COR-L47 (cell line): ENCODE data around the gene CCM2L.

ENCODE experiments used
- DNase-seq: peaks from one replicate; lab custom pipeline; 2025; lab: John Stamatoyannopoulos, UW

The CCM2L gene

DNA sequence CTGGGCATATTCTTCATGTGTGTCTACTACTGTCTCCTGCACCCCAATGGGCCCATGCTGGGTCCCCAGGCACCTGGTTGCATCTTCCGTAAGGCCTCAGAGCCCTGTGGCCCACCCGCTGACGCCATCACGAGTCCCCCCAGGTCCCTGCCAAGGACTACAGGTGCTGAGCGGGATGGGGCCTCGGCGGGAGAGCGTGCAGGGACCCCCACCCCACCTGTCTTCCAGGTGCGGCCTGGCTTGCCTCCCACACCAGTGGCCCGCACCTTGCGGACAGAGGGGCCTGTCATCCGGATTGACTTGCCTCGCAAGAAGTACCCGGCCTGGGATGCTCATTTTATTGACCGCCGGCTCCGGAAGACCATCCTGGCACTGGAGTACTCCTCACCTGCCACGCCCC, 13.2 kb upstream of the CCM2L start:
- no peak for DNase-seq

DNA sequence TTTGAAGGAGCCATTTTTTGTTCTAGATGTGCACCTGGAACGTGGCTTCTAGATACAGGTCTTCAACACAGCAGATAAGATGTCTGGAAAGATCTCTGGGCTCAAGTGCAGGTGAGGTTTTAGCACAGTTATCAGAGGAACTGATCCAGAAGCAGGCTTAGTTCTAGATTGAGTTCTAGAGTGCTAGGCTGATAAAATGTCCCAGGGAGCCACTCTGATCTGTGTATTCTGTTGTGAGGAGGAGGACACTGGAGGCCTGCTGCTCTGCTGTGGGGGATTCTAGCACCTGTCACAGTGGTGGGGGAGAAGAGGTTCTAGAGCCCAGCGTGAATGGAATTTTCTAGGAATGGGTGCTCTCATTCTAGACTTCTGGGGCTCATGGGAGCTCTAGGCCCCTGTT, 12.0 kb upstream of the CCM2L start:
- DNase-seq, result no peak

DNA sequence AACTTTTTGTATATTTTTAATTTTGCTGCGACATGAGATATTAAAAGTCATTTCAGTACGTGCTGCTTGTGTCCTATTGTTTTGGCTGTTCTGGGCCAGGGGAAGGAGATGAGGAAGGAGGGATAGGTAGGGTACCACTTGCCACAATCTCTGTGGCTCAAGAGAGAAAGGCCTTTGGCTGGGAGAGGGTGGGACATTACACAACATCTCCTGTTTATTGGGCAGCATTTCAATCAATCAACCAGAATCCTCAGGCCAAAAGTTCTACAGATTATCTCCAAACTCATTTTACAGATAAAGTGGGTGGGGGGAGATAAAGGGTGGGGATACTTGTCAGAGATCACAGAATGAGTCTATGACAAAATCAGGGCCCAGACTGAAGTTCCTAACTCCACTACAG, 6.9 kb upstream of the CCM2L start:
- no peak for DNase-seq

DNA sequence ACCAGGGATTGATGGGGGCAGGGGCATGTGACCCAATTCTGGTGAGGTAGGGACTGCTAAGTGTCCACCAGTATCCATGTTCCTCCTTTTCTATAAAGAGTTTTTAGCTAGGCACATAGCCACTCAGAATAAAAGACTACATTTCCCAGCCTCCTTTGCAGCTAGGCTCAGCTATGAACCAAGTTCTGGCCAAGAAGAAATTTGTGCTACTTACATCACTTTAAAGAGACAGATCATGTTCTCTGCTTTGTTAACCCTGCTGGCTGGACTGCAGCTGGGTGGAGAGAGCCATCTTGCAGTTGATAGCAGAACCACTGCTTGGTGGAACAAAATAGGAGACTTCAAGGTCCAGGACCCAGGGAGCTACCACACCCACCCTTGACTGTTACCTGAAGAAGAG, 5.3 kb upstream of the CCM2L start:
- no peak for DNase-seq

DNA sequence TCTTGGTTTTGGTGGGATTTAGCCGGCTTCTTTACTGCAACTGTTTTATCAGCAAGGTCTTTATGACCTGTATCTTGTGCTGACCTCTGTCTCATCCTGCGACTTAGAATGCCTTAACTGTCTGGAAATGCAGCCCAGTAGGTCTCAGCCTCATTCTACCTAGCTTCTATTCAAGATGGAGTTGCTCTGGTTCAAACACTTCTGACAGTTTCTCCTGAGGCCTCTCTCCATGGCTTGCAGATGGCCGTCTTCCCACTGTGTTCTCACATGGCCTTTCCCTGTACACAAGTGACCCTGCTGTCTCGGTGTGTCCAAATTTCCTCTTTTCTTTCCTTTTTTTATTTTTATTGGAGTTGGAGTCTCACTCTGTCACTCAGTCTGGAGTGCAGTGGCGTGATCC, 4.2 kb upstream of the CCM2L start:
- DNase-seq, result no peak

DNA sequence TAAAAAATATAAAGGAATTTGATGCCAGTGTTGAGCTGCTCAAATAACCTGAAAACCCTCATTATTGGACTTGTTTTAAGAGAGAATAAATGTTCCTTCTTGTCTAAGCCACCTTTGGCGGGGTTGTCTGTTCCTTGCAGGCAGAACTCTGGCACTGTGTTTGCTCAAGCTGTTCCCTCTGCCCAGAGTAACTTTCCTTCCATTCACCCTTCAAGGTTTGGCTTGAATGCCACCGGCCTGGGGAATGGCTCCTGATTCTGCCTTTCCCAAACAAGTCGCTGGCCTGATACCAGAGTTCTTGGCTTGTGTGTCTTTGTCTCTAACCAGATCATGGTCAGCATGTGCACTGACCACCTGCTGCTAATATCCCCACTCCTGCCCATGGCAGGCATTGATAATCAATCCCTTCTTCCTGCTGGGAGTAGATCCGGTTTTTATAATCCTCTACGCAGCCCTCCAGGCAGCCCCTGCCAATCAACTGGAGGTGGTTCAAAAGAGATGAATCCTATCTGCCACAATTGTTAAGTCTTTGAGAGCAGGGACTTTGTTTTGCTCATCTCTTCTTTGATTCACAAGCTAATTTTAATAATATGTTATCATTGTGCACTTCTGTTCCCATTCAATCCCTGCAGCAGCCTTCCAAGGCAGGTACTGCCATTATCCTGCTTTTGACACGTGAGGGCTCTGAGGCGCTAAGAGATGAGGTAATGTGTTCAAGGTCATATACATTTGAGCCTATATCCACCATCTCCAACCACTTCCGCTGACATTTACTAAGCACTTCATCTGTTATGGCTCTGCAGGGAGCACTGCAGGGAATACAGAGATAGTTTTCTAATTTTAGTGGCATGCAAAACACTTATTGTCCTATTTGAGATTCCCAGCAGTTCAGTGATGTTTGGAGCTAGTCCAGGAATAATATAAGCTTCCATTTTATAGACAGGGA, 3.1 kb upstream of the CCM2L start:
- peak; percentile 31 for DNase-seq

DNA sequence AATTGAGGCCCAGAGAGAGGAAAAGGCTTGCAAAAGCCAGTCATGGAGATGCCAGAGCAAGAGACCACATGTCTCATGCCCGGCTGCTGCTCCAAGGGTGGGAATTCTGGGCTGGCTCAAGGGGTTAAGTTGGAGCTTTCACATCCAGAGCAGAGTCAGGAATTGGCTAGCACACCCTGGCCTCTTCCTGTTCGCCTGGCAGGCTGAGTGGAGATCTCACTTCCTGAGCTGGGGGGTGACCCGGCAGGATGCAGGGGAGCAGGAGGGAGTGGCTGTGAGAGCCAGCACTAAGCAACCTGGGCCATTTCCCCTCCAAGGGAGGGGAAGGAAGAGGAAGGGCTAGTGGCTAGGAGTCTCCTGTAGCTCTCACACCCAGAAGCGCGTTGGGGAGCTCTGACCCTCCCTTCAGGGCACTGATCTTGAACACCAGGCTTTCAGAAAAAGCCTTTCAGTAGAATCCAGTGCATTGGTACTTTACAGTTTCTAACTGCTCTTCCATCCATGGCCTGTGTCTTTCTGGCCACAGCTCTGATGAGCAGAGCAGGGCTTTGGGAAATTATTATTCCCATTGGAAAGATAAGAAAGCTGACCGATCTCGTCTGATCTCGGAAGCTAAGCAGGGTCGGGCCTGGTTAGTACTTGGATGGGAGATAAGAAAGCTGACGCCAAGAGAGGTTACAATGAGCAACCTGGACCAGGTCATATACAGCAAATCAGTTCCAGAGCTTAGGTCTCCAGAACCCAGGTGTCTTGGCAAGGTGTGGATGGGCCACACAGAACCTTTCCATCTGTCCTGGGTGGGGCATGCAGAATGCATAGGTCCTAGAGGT, 2.2 kb upstream of the CCM2L start:
- peak; percentile 40 for DNase-seq

DNA sequence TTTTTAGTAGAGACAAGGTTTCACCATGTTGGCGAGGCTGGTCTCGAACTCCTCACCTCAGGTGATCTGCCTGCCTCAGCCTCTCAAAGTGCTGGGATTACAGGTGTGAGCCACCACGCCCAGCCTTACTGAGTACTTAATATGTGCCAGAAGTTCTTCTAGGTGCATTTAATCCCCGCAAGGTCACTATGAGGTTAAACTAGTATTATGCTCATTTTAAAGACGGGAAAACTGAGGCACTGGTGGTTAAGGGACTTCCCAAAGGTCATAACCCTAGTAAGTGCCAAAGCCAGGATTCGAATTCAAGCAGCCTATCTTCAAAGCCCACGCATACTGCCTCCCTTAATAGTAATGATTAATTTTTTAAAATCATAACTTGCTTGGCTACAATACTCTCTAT, 674 bp upstream of the CCM2L start:
- DNase-seq, result no peak

DNA sequence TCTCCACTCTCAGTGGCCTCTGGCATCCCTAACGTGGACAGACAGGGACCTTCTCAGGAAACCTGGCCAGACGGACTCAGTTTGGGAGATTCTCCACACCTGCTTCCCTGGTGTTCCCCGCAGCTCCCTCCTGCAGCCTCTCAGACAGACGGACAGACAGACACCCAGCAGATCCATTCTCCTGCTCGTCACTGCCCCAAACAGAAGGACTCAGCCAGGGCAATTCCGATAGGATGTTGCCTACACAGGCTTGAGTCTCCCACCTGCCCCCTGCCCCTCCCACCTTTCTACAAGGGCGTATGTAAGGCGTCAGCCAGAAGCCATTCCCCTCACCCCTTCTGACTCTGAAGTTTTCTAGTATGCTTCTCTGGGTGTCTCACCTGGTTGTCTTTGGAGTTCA, 428 bp downstream of the CCM2L start:
- no peak for DNase-seq

DNA sequence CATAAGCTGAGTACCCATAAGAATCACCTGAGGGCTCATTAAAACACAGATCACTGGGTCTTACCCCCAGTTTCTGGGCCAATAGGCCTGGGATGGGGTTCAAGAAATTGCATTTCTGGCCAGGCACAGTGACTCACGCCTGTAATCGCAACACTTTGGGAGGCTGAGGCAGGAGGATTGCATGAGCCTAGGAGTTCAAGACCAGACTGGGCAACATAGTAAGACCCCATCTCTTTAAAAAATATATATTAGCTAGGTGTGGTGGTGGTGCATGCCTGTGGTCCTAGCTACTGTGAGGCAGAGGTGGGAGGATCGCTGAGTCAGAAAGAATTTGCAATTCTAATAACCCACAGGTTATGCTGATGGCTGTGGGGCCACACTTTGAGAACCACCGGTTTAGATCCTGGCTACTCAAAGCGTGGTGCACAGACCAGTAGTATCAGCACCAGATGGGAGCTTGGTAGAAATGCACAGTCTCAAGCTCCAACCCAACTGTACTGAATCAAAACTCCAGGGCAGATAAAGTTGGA, 2.0 kb downstream of the CCM2L start:
- no peak for DNase-seq

DNA sequence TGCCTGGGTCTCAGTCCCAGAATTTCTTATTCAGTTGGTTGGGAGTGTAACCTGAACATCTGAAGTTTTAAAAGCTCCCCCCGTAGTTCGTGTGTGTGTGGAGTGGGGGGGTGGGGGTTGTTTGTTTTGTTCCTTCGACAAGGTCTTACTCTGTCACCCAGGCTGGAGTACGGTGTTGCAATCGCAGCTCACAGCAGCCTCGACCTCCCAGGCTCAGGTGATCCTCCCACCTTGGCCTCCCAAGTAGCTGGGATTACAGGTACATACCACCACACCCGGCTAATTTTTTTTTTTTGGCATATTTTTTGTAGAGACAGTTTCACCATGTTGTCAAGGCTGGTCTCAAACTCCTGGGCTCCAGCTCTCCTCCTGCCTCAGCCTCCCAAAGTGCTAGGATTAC, 3.1 kb downstream of the CCM2L start:
- DNase-seq, result no peak

DNA sequence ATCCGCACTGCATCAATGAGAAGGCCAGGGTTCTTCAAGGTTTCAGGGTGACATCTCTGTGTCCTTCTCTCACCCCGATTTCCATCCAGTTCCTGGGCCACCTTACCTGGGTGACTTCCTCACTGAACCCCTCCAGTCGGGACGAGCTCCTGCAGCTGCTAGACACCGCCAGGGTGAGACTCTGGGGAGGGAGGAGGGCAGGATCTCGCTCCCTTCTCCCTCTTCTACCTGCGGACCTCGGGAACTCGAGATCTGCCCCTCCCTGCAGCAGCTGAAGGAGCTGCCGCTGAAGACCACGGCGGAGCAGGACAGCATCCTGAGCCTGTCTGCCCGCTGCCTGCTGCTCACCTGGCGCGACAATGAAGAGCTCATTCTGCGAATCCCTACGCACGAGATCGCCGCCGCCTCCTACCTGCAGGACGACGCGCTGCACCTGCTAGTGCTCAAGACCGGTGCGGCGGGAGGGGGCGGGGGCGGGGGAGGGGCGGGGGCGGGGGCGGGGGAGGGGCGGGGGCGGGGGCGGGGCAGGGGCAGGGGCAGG, 7.5 kb downstream of the CCM2L start:
- peak; percentile 93 for DNase-seq

DNA sequence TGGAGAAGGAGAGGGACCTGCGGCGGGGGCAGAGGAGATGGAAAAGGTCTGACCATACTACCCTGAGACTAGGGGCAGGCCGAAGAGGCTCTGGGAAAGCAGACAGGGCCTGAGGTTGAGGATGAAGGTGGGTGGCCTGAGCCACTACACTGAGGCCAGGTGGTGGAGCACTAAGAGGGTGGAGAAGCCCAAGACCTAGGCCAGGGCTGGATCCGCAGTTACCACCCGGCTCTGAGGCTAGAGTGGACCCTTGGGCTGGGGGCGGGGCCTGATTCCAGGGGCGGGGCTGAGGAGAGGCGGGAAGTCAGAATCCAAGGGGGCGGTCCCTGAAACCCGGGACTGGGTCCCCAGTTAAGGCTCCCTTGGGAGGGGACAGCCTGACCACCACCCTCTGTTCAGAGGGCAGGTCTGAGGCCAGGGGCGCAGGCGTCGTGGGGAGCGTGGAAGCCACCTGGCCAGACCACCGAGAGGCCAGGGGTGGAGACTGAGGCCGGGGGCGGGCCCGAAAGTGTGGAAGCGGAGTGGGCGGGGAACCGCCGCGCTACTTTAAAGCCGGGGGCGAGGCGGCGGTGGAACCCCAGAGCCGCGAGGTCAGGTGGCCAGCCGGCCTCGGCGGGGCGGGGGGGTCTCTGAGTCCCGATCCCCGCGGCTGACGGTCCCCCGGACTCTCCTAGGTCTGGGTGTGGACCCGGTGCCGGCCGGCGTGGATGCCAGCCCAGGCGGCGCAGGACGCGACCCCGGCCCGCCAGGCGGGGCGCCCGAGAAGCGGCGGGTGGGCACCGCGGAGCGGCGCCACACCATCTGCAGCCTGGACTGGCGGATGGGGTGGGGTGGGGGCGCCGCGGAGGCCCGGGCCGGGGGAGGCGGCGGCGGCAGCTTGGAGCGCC, 8.3 kb downstream of the CCM2L start:
- DNase-seq, result peak; percentile 80

DNA sequence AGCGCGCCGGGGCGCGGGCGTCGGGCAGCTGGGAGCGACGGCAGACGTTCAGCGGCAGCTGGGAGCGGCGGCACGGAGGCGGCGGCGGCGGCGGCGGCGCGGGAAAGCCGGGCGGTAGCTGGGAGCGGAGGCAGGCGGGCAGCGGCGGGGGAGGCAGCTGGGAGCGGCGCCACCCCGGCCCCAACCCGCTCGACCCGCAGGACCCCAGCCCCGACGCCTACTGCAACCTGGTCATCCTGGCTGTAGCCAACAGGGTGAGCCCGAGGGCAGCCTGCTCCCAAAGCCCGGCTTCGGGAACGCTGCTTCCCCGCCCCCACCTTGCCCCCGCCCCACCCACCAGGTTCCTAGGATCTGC, 8.9 kb downstream of the CCM2L start:
- DNase-seq, result peak; percentile 38

DNA sequence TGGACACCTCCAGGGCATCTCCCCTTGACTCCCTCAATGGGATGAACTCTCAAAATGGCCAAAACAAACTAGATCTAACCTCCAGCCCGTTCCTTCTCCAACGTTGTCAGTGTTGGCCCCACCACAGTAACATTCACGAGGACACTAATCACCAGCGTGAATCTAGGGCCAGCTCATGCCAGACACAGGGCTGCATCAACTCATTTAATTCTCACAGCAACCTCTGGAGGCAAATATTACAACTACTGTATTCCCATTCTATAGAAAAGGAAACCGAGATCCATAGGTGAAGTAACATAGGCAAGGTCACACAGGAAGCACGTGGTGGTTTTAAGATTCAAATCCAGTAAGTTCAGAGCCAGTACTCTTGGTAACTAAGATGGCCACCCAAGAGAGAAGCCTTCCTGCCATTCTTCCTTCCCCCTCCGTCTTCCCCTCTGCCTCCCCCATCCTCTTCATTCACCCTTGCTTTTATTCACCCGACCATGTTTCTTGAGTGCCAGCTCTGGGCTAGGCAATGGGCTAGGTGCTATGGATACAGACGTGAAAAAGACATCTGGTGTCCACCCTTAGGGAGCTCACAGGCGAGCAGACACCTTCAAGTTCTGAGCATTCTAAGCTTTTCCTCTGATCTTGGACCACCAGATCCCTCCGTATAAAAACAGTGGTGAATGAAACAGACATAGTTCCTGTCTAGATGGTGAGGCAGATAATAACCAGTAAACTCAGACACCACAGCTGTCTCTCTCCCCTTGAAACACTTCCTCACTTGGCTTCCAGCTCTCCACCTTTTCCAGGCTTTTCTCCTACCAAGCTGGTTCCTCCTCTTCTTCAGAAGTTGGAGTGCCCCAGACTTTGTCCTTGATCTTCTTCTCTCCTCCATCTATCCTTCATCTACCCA, 9.6 kb downstream of the CCM2L start:
- no peak for DNase-seq

DNA sequence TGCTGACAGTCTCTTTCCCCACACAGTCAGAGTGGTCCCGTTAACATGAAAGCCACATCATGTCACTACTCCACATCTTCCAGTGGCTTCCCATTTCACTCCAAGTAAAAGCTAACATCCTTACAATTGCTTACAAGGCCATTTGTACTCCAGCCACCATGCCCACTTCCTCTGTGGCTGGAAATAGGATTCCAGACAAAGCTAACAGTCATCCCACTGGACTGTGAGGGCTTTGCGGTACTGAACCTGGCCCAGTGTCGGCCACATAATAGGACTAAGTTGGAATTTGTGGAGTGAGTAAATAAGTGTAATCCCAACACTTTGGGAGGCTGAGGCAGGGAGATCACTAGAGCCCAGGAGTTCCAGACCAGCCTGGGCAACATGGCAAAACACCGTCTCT, 10.9 kb downstream of the CCM2L start:
- DNase-seq, result no peak

DNA sequence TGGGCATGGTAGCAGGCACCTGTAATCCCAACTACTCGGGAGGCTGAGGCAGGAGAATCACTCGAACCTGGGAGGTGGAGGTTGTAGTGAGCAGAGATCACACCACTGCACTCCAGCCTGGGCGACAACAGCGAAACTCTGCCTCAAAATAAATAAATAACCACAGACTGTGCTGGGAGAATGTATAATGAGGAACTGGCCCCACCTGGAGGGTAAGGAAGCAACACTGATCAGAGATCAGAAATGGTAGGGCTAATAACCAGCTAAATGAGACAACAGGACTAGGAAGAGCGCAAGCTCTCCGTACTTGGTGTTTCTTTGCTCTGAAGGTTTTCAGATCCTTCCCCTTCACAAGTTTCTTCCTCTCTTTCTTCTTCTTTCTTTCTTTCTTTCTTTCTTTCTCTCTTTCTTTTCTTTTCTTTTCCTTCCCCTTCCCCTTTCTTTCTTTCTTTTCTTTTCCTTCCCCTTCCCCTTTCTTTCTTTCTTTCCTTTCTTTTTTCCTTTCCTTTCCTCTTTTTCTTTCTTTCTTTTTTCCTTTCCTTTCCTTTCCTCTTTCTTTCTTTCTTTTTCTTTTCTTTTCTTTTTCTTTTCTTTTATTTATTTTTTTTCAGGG, 14.6 kb downstream of the CCM2L start:
- no peak for DNase-seq

DNA sequence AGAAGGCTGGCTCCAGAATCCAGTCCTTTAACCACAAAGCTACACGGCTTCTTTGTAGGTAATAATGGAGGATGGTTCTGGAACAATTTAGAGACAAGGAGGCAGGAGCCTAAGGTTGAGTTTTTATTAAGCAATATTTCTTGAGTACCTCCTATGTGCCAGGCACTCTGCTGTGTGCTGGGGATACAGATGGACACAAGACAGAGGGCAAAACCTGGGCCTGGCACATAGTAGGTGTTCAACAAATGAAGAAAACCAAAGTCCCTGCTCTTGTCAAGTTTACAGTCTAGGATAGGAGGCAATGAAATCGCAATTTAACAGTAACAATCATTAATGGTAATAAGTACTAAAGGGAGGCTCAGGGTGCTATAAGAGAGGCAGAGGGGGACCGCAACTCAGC, 17.4 kb downstream of the CCM2L start:
- no peak for DNase-seq

DNA sequence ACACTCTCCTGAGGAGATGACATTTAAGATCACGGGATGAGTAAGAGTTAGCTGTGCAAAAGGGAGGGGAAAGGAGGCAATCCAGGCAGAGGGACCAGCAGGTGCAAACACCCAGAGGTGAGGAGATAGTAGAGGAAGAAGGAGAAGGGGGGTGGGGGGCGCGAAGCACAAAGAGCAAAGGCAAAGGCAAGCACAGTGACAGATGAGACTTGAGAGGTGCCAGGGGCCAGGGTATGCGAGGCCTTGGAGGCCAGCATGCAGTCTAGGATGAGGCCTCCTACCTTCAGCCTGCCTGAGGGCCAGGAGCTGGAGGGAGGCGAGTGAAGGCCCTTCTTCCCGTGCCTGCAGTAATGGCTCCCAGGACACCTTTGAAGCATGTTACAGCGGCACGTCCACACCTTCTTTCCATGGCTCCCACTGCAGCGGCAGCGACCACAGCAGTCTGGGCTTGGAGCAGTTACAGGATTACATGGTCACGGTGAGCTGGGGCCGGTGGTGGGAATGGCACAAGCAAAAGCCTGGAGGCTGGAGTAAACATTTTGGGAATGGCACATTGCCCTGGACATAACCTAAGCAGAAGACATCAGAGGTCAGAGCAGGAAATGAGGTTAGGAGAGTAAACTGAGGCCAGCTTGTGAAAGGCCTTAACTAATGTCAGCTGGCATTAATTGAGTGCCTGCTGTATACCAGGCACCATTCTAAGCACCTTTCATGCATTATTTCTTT, 18.6 kb downstream of the CCM2L start:
- DNase-seq, result no peak

DNA sequence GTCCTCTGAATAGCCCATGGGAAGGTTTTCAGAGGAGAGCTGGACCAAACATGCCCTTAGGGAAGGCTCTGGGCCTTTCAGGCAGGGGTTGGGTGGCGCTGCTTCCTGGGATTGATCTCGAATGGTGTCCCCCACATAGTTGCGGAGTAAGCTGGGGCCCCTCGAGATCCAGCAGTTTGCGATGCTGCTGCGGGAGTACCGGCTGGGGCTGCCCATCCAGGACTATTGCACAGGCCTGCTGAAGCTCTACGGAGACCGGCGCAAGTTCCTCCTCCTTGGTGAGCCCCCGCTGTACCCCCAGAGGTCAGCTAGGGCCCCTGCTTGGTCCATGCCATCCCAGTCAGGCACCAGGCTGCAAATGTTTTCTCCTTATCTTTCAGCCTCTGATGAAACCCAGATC, 19.3 kb downstream of the CCM2L start:
- no peak for DNase-seq
